ENCODE measurements around the gene SCN2B.

GRCh38 chr11:118153516-118153915, 22.9 kb downstream of the SCN2B start:
- TF ChIP-seq CTCF (conservative IDR thresholded peaks at IDR 0.05; ENCODE audit: low read length) (no peak), EZH2phosphoT487 (IDR thresholded peaks at IDR 0.05; ENCODE audit: borderline replicate concordance) (no peak)

Data from Loucy (cell line).